Measurements from ENCODE around the gene MYBPC2. TPM values are rescaled to one million over a fixed set of nuclear protein-coding genes. Genes with fewer than 3 reads are reported as not detected.
"Not testable (repeated sequence)": the region's sequence is repeated elsewhere in the genome, so short reads cannot be mapped to it uniquely, and the experiment has no call there.

Gene MYBPC2
- total RNA-seq, 1 donor from 2014 or later = 0.61 TPM

DNA sequence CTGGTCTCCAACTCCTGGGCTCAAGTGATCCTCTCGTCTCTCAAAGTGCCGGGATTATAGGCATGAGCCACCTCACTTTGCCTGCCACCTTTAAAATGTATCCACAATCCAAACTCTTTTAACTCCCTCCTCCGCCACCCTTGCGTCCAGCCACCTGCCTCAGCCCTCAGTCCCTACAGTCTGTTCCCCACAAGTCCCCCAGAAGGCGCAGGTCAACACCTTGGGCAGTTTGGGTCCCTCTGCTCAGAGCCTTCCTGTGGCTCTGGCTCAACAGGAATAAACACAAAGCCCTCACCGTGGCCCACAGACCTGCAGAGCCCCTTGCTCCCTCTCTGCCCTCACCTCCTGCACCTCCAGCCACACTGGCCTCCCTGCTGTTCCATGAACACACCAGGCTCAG is 36.1 kb downstream of the MYBPC2 start:
- DNase-seq = no peak
- TF ChIP-seq, protein P1, sequence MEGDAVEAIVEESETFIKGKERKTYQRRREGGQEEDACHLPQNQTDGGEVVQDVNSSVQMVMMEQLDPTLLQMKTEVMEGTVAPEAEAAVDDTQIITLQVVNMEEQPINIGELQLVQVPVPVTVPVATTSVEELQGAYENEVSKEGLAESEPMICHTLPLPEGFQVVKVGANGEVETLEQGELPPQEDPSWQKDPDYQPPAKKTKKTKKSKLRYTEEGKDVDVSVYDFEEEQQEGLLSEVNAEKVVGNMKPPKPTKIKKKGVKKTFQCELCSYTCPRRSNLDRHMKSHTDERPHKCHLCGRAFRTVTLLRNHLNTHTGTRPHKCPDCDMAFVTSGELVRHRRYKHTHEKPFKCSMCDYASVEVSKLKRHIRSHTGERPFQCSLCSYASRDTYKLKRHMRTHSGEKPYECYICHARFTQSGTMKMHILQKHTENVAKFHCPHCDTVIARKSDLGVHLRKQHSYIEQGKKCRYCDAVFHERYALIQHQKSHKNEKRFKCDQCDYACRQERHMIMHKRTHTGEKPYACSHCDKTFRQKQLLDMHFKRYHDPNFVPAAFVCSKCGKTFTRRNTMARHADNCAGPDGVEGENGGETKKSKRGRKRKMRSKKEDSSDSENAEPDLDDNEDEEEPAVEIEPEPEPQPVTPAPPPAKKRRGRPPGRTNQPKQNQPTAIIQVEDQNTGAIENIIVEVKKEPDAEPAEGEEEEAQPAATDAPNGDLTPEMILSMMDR (IDR thresholded peaks at IDR 0.05; ENCODE audit: partially characterized antibody, unreplicated experiment) = no peak
- no peak overlapping the region for H3K4me3 Mint-ChIP-seq (ENCODE audit: unreplicated experiment)
- H3K27me3 Mint-ChIP-seq (ENCODE audit: unreplicated experiment) = peaks cover 3% of the 10 kb centered on the region
- H3K27ac Mint-ChIP-seq (ENCODE audit: unreplicated experiment) = no peak overlapping the region
- H3K9me3 Mint-ChIP-seq (ENCODE audit: unreplicated experiment) = peaks cover 6% of the 10 kb centered on the region
- H3K36me3 Mint-ChIP-seq (ENCODE audit: unreplicated experiment) = no peaks in the 10 kb centered on the region
- H3K4me1 Mint-ChIP-seq (ENCODE audit: low read depth, unreplicated experiment) = no peaks in the 10 kb centered on the region

DNA sequence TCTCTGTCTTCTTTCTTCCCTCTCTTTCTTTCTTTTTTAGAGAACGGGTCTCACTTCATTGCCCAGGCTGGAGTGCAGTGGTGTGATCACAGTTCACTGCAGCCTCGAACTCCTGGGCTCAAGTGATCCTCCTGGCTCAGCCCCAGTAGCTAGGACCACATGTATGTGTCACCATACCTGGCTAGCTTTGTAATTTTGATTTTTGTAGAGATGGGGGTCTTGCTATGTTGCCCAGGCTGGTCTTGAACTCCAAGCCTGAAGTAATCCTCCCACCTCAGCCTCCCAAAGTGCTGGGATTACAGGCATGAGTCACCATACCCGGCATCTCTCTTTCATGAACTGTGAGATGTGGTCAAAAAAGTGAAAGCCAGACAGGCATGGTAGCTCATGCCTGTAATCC is 40.6 kb downstream of the MYBPC2 start:
- H3K4me3 Mint-ChIP-seq (ENCODE audit: unreplicated experiment); H3K4me1 Mint-ChIP-seq (ENCODE audit: low read depth, unreplicated experiment); DNase-seq; H3K36me3 Mint-ChIP-seq (ENCODE audit: unreplicated experiment); H3K27ac Mint-ChIP-seq (ENCODE audit: unreplicated experiment): not testable (repeated sequence)
- Mint-ChIP-seq H3K27me3 (ENCODE audit: unreplicated experiment) (peaks cover 15% of the 10 kb centered on the region), H3K9me3 (ENCODE audit: unreplicated experiment) (peaks cover 16% of the 10 kb centered on the region)

DNA sequence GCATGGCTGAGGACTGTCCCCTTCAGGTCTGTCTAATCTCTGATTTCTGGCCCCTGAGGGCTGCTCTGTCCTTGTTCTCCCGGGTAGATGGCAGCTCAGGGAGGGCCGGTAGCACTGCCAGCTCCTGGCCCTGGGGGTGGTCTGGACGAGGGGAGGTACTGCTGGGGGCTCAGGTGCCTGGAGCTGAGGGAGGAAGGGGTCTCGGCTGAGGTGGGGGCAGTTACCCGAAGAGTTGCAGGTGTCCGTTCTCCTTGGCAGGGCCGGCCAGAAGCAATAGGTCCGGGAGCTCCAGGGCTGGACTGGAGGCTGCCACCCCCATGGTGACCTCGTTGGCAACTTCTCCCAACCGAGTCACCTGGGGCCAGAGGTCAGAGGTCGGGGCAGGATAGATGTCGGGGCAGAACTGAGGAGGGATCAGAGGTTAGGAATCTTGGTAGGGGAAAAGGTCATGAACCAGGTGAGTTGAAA is 42.4 kb downstream of the MYBPC2 start:
- H3K4me3 Mint-ChIP-seq (ENCODE audit: unreplicated experiment) = peak overlapping the region; percentile 74

DNA sequence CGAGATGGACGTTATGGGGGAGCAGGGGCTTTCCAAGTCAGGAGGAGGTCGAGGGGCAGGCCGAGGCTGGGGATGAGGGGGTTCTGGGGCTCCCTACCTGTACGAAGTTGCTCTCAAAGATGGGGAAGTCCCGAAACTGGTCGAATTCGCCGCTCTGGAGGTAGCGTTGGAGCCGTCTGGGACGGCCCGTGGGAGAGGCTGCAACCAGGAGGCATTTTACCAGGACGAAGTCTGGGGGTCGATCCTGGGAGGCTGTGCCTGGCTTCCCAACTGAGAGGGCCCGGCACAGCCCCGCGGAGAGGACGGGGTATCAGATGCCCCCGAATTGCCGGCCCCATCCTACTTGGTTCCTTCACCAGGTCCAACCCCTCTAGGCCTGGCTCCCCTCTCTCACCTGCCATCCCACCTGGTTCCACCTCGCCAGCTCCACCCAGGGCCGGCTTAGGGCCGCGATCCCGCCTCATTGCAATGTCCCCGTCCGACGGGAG is 43.1 kb downstream of the MYBPC2 start:
- H3K27me3 Mint-ChIP-seq (ENCODE audit: unreplicated experiment) = peaks cover 14% of the 10 kb centered on the region
- DNase-seq = no peak
- TF ChIP-seq, protein P1 (IDR thresholded peaks at IDR 0.05; ENCODE audit: partially characterized antibody, unreplicated experiment) = no peak
- peak overlapping the region; percentile 81 for H3K27ac Mint-ChIP-seq (ENCODE audit: unreplicated experiment)
- H3K9me3 Mint-ChIP-seq (ENCODE audit: unreplicated experiment) = peaks cover 15% of the 10 kb centered on the region
- peaks cover 3% of the 10 kb centered on the region for H3K4me1 Mint-ChIP-seq (ENCODE audit: low read depth, unreplicated experiment)
- H3K4me3 Mint-ChIP-seq (ENCODE audit: unreplicated experiment) = peak overlapping the region; percentile 74
- peaks cover 4% of the 10 kb centered on the region for H3K36me3 Mint-ChIP-seq (ENCODE audit: unreplicated experiment)

More for the DNA sequence above, 42.4 kb downstream of the MYBPC2 start:
- TF ChIP-seq, protein P1 (IDR thresholded peaks at IDR 0.05; ENCODE audit: partially characterized antibody, unreplicated experiment) = no peak
- peaks cover 4% of the 10 kb centered on the region for H3K36me3 Mint-ChIP-seq (ENCODE audit: unreplicated experiment)
- H3K9me3 Mint-ChIP-seq (ENCODE audit: unreplicated experiment) = peaks cover 15% of the 10 kb centered on the region
- peak; percentile 5 for DNase-seq
- peaks cover 14% of the 10 kb centered on the region for H3K27me3 Mint-ChIP-seq (ENCODE audit: unreplicated experiment)
- H3K27ac Mint-ChIP-seq (ENCODE audit: unreplicated experiment) = peak overlapping the region; percentile 81
- H3K4me1 Mint-ChIP-seq (ENCODE audit: low read depth, unreplicated experiment) = peaks cover 3% of the 10 kb centered on the region

DNA sequence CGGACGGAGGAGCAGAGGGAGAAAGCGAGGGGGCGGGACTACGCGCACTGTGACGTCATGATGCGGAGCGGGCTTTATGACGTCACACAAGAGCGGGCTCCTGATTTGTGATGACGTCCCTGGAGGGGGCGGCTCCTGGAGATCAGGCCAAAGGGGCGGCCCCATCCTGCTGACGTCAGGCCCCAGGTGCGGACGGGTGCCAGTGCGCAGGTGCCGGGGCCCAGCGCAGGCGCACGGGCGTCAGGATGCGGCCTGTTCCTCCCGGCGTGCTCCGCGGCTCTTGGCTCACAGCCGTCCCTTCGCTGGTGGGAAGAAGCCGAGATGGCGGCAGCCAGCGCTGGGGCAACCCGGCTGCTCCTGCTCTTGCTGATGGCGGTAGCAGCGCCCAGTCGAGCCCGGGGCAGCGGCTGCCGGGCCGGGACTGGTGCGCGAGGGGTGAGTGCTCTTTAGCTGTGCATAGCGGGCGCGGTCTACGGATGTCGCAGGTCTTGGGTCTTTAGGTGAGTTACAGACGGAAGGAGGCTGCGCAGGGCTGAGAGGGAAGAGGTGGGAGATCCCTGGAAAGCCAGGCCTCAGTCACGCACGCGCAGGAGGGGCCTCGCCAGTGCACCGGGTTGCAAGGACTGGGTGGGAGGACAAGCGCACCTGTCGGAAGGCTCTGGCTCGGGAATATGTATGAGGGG is 43.7 kb downstream of the MYBPC2 start, which contains the start of the genes EMC10 and GARIN5A:
EMC10 (plus strand) TSS at position 284 of the 683 bp plus-strand sequence; CDS start at position 322, 38 bp downstream.
GARIN5A (minus strand) TSS at position 625 of the 683 bp plus-strand sequence; CDS start at position 165, 460 bp downstream.
- Mint-ChIP-seq H3K36me3 (ENCODE audit: unreplicated experiment) (peaks cover 8% of the 10 kb centered on the region), H3K9me3 (ENCODE audit: unreplicated experiment) (peaks cover 15% of the 10 kb centered on the region), H3K27me3 (ENCODE audit: unreplicated experiment) (peaks cover 14% of the 10 kb centered on the region), H3K27ac (ENCODE audit: unreplicated experiment) (peak within 1 kb of the TSS; percentile 95), H3K4me1 (ENCODE audit: low read depth, unreplicated experiment) (peaks cover 3% of the 10 kb centered on the region), H3K4me3 (ENCODE audit: unreplicated experiment) (peak within 1 kb of the TSS; percentile 95)
- peak; percentile 97 for DNase-seq
- TF ChIP-seq, protein P1 (IDR thresholded peaks at IDR 0.05; ENCODE audit: partially characterized antibody, unreplicated experiment) = no peak
